IPS-20b (cell line): ENCODE measurements around the gene CSNK1E.

Experiments used
- H3K27ac ChIP-seq: one replicate; pipeline ENCODE4 v1.5.1; 2013; ENCODE audit warnings: low read length
- H3K27me3 ChIP-seq: 2 replicates; pipeline ENCODE4 v1.6.1; 2013; ENCODE audit warnings: mild to moderate bottlenecking, low read length, inconsistent platforms; ENCODE audit not compliant: insufficient read depth
- H3K36me3 ChIP-seq: 2 replicates; pipeline ENCODE4 v1.6.1; 2013; ENCODE audit warnings: low read depth, mild to moderate bottlenecking, inconsistent platforms, low read length, moderate library complexity; ENCODE audit not compliant: insufficient read depth
- H3K4me1 ChIP-seq: 2 replicates; pipeline ENCODE4 v1.6.1; 2013; ENCODE audit warnings: mild to moderate bottlenecking, control low read depth, inconsistent platforms, low read length, moderate library complexity; ENCODE audit not compliant: insufficient read depth
- H3K4me3 ChIP-seq: 2 replicates; pipeline ENCODE4 v1.5.1; 2013; ENCODE audit warnings: mild to moderate bottlenecking, low read length, inconsistent platforms
- H3K9ac ChIP-seq: 2 replicates; pipeline ENCODE4 v1.6.1; 2013; ENCODE audit warnings: low read depth, mild to moderate bottlenecking, inconsistent platforms, low read length, moderate library complexity
- H3K9me3 ChIP-seq: 2 replicates; pipeline ENCODE4 v1.6.1; 2013; ENCODE audit warnings: mild to moderate bottlenecking, low read depth, low read length, inconsistent platforms; ENCODE audit not compliant: insufficient read depth

CSNK1E gene

DNA sequence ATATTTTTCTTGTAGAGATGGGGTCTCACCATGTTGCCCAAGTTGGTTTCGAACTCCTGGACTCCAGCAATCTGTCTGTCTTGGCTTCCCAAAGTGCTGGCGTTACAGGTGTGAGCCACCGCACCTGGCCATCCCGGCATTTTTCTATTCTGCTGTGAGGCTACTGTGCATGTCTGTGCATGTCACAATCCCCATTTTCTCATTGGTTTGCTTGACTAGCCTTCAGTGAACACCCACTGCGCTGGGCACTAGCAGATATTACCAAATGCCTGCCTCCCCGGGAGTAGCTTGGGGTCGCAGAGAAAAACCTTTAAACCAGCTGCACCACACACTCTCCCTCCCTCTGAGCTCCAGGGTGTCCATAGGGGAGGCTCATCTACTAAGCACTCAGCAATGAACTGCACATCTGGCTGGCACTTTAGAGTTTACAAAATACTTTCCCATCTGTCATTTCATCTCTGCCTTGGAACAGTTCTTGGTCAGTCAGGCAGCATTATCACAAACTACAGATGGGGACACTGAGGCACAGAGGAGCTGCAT is 4.9 kb downstream of the CSNK1E start:
- Histone ChIP-seq H3K27ac (no peak overlapping the region), H3K9me3 (no peaks in the 10 kb centered on the region), H3K4me1 (peaks cover 24% of the 10 kb centered on the region; the same call in 1 of the 2 replicates), H3K4me3 (no peak overlapping the region), H3K36me3 (peaks cover 70% of the 10 kb centered on the region), H3K9ac (no peak overlapping the region), H3K27me3 (no peaks in the 10 kb centered on the region)

DNA sequence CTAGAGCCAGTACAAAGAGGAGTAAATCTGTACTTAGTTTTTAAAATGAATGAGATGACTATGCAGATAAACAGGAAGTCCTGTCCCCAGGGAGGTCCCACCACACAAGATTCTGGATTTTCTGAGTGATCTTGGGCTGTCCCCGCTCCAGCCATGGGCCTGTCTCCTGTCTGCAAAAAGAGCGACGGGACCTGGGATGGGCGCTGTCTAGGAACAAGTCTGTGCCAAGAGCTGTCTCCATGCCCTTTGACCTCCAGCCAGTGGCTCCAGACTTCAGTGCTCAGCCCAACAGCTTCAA is 6.0 kb downstream of the CSNK1E start:
- H3K4me3 ChIP-seq, result no peak overlapping the region
- H3K27ac ChIP-seq, result no peak overlapping the region
- H3K9me3 ChIP-seq, result no peaks in the 10 kb centered on the region
- no peaks in the 10 kb centered on the region for H3K27me3 ChIP-seq
- H3K9ac ChIP-seq, result no peak overlapping the region
- H3K4me1 ChIP-seq, result peaks cover 24% of the 10 kb centered on the region; the same call in 1 of the 2 replicates
- peaks cover 71% of the 10 kb centered on the region for H3K36me3 ChIP-seq

DNA sequence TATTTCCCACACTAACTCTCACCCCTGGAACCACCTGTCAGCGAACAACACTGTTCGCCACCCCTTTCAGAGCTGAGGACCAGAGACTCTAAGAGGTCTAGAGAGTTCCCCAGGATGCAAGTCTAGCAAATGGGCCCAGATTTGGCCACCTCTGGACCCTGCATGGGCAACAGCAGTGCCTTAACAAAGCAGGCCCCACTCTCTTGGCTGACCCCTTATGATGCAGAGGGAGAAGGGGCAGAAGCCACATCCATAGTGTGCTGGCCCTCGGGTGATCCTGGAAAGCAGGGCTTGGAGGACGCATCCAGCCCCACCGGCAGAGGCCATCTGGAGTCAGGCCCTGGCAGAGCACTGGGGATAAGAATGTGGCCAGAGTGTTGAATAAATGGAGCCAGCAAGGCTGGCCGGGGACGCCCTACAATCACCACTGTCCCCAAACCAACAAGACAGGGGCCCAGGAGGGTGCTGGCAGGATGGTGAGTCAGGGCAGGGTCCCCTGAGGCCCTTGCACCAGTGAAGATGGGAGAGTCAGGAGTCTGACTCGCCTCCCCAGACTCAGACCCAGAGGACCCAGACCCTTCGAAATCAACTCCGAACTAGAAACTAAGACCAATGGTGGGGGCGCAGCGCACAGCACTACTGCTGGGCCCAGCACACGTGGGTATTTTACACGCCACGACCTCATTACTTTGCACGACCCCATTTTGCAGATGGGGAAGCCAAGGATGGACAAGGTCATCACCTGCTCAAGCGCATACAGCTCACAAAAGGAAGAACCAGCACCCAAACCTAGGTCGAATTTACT is 6.5 kb downstream of the CSNK1E start:
- Histone ChIP-seq H3K9me3 (no peaks in the 10 kb centered on the region), H3K27me3 (no peaks in the 10 kb centered on the region), H3K36me3 (peaks cover 75% of the 10 kb centered on the region), H3K27ac (no peak overlapping the region), H3K9ac (no peak overlapping the region), H3K4me1 (peaks cover 29% of the 10 kb centered on the region), H3K4me3 (no peak overlapping the region)

DNA sequence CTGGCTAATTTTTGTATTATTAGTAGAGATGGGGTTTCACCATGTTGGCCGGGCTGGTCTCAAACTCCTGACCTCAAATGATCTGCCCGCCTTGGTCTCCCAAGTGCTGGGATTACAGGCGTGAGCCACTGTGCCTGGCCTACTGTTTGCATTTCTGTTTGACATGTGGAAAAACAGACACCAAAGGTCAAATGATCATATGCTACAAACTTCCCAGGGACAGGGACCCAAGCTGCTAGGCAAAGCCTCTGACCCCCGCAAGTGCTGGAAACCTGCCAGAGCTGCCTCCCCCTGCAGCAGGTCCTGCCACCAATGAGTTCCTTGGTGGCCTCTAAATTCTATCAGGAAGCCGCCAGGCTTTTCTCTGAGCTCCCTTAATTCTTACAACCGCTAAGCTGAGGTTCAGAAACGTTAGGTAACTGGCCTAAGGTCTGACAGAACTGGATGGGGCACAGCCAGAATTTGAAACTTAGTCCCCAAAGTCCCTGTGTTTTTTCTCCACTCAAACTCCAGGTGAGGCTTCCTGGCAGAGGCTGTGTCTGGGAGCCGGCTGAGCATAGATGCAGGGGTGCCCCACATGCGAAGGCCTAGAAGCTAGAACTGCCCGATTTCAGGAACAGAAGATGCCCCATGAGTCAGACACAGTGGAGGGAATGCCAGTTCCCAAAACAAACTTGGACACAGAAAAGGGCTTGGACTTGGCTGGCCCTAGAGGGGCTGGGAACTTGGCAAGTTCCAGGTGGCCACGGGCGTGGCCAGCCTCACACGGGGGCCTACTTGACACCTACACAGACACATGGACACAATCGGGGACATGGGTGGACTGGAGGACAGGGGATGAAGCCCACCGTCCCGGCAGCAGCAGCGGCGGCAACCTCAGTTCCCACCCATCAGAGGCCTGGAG is 7.4 kb downstream of the CSNK1E start:
- Histone ChIP-seq H3K4me3 (no peak overlapping the region), H3K36me3 (peaks cover 82% of the 10 kb centered on the region), H3K27me3 (no peaks in the 10 kb centered on the region), H3K4me1 (peaks cover 29% of the 10 kb centered on the region), H3K9me3 (no peaks in the 10 kb centered on the region), H3K27ac (no peak overlapping the region), H3K9ac (no peak overlapping the region)

DNA sequence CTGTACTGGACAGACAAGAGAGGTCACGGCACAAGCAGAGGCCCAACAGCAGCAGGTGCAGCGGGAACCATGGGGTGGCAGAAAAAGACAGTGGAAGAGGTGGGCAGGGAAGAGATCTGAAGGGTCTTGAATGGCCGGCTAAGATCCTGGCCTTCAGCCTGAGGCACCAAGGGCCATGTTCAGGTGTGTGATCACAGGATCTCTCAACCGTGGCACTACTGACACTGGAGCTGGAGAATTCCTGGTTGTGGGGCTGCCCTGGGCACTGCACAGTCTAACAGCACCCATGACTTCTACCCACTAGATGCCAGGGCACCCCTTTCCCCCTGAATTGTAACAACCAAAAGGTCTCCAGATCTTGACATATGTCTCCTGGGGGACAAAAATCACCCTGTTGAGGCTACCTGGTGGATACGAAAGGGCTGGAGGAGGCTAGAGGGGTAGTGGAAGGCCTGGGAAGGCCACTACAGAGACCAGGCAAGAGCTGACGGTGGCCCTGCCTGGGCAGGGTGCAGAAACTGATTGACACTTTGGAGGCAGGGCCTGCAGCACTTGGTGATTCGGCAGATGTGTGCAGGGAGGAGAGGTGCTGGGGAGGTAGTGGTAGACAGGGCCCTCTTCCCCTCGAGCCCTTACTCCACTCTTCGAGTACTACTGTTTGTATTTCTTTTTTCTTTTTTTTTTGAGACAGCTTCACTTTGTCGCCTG is 8.3 kb downstream of the CSNK1E start:
- no peak overlapping the region for H3K27ac ChIP-seq
- no peak overlapping the region; the same call in 1 of the 2 replicates for H3K9ac ChIP-seq
- no peaks in the 10 kb centered on the region for H3K9me3 ChIP-seq
- no peak overlapping the region for H3K4me3 ChIP-seq
- H3K27me3 ChIP-seq, result no peaks in the 10 kb centered on the region
- peaks cover 21% of the 10 kb centered on the region for H3K4me1 ChIP-seq
- peaks cover 86% of the 10 kb centered on the region for H3K36me3 ChIP-seq

DNA sequence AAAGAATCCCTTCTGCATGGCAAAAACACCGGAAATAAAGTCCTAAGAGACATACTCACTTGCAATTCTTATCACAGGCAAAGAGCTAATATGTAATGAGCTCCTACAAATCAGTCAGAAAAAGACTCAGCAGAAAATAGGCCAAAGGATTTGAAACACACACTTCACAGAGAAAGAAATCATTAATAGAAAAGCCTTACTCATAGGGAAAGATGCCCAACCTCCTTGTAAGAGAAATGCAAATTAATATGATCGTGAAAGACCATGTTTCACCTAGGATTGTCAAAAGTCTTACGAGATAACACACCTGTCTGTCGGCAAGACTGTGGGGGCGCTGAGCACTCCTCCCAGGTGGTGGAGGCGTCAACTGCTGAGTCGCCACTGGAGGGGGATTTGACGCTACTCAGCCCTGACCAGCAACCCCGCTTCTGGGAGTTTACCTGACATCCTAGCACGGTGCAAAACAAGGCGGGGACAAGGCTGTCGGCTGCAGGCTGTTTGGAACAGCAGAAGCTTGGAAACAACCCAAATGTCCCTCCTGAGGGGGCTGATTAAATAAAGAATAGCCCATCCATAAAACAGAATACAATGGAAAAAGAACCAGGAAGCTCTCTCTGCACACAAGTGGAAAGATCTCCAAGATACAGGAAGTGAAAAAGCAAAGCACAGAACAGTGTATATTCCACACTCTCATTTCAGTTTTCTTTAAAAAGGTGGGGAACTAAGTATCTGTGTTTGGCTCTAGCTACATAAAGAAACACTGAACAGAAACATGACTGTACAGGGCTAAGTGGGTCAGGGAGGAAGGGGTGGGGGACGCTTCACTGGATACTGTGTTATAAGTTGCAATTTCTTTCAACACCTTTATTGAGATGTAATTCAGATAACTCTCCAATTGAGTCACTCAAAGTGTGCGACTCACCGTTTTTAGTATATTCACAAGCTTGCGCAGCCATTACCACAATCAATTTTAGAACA is 11.5 kb downstream of the CSNK1E start:
- H3K9ac ChIP-seq, result no peak overlapping the region
- peaks cover 11% of the 10 kb centered on the region for H3K4me1 ChIP-seq
- H3K27ac ChIP-seq, result no peak overlapping the region
- H3K36me3 ChIP-seq, result peaks cover 86% of the 10 kb centered on the region
- H3K9me3 ChIP-seq, result no peaks in the 10 kb centered on the region
- no peaks in the 10 kb centered on the region for H3K27me3 ChIP-seq
- H3K4me3 ChIP-seq, result no peak overlapping the region

DNA sequence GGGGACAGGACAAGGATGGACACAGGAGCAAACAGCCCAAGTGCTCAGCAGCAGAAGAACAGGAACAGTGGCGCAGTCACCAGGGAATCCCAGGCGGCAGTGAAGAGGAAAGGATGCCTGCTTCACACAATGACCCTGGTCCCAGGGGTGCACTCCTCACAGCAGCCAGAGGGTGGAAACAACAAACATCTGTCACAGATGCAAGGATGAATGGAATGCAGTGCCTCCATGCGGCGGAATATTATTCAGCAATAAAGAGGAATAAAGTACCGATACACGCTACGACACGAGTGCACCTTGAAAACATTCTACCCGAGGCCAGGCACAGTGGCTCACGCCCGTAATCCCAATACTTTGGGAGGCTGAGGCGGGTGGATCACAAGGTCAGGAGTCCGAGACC is 12.7 kb downstream of the CSNK1E start:
- H3K36me3 ChIP-seq, result peaks cover 86% of the 10 kb centered on the region
- no peak overlapping the region for H3K4me3 ChIP-seq
- H3K9ac ChIP-seq, result no peak overlapping the region
- no peak overlapping the region for H3K27ac ChIP-seq
- no peaks in the 10 kb centered on the region for H3K9me3 ChIP-seq
- H3K4me1 ChIP-seq, result peaks cover 9% of the 10 kb centered on the region
- H3K27me3 ChIP-seq, result no peaks in the 10 kb centered on the region

DNA sequence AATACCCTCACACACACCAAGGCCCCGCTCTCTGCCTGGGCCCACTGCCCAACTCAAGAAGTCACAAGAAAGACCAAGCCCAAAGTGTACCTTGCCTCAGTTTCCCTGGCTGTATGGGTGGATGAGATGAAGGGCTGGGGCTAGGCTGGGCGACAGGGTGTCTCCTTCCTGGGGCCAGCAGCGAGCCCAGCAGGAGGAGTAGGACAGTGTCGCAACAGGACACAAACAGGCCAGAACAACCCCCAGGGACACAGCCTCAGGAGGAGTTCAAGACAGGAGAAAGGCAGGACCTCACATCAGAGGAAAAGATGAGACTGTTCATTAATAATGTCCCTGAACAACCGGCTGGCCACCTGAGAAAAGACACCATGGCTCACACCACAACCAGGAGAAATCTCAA is 13.3 kb downstream of the CSNK1E start:
- no peaks in the 10 kb centered on the region for H3K27me3 ChIP-seq
- no peaks in the 10 kb centered on the region for H3K9me3 ChIP-seq
- no peak overlapping the region for H3K27ac ChIP-seq
- peaks cover 9% of the 10 kb centered on the region for H3K4me1 ChIP-seq
- no peak overlapping the region for H3K4me3 ChIP-seq
- no peak overlapping the region for H3K9ac ChIP-seq
- H3K36me3 ChIP-seq, result peaks cover 86% of the 10 kb centered on the region

DNA sequence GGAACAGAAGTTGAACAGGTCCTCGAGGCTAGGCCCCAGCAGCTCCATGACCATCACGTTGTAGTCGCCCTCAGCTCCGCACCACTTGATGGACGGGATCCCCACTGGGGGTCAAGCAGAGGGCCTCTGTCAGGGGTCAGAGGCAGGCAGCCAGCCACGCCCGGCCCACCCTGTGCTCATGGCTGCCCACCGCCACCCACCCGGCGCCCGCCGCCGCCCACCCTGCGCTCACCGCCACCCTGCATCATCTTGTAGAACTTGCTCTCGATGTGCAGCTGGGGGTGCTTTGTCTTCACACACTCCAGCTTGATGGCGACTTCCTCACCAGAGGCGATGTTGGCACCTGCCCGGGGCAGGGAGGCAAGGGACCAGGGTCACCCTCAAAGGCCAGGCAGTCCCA is 14.3 kb downstream of the CSNK1E start:
- Histone ChIP-seq H3K27ac (no peak overlapping the region), H3K9me3 (no peaks in the 10 kb centered on the region), H3K27me3 (no peaks in the 10 kb centered on the region), H3K36me3 (peaks cover 86% of the 10 kb centered on the region), H3K4me3 (no peak overlapping the region), H3K4me1 (peaks cover 9% of the 10 kb centered on the region), H3K9ac (no peak overlapping the region)

DNA sequence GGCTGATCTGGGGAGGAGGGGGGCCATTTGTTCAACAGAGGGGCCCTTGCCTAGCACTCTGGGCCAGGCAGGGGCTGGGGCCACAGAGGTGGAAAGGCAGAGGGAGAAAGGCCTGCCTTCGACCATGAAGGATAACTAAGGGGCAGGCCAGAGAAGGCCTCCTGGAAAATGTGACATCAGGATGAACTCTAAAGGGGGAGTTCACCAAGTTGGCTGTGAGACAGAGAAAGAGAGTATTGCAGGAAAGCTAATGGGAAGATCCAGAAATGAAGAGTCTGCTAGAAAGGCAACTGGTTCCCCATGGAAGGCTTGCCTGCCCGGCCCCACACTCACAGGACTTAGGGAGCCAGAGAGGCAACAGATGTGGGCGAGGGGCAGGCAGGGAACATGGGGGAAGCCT is 16.3 kb downstream of the CSNK1E start:
- H3K36me3 ChIP-seq, result peaks cover 98% of the 10 kb centered on the region
- H3K4me1 ChIP-seq, result peaks cover 6% of the 10 kb centered on the region
- H3K27me3 ChIP-seq, result no peaks in the 10 kb centered on the region
- H3K4me3 ChIP-seq, result no peak overlapping the region
- no peak overlapping the region for H3K9ac ChIP-seq
- no peak overlapping the region for H3K27ac ChIP-seq
- no peaks in the 10 kb centered on the region for H3K9me3 ChIP-seq
